ENCODE data around the gene NQO2. TPM values are rescaled to one million over a fixed set of nuclear protein-coding genes. Genes with fewer than 3 reads are reported as not detected.
A peak's percentile ranks its signal among the peaks of the same experiment; 100 is the strongest.
"Not testable (repeated sequence)": the region's sequence is repeated elsewhere in the genome, so short reads cannot be mapped to it uniquely, and the experiment has no call there.

NQO2 gene
- total RNA-seq, 4 donors from 2014 or later, result 24.4 to 40.5 (median 36.7) TPM

GRCh38 chr6:3005077-3005476 lies 5.4 kb downstream of the NQO2 start:
- intact Hi-C loops (cut with DNase I; ENCODE audit: low total_unique reads), result no loop called here
- peak in 1 of 2 donors; percentile 10 for DNase-seq (ENCODE audit: low spot score in 2 of 2)
- TF ChIP-seq POLR2A (IDR thresholded peaks at IDR 0.05), result no peak
- TF ChIP-seq CTCF (IDR thresholded peaks at IDR 0.05), result no peak
- H3K4me3 ChIP-seq (ENCODE audit: low read depth, poor library complexity, severe bottlenecking), result no peak overlapping the region
- 94 to 97% methylated on average over 9 of the region's 9 CpGs for WGBS, 2 donors

- WGBS, 2 donors, result 92 to 94% methylated on average over 7 to 9 of the region's 9 CpGs
- peak in 1 of 2 donors; percentile 52 for DNase-seq (ENCODE audit: low spot score in 2 of 2)
- no peak overlapping the region for H3K4me3 ChIP-seq (ENCODE audit: low read depth, poor library complexity, severe bottlenecking)
- intact Hi-C loops (cut with DNase I; ENCODE audit: low total_unique reads), result no loop called here
- TF ChIP-seq POLR2A (IDR thresholded peaks at IDR 0.05) (no peak), CTCF (IDR thresholded peaks at IDR 0.05) (no peak)
These were observed 6.2 kb downstream of the NQO2 start for GRCh38 chr6:3005874-3006273.

- TF ChIP-seq CTCF (IDR thresholded peaks at IDR 0.05), result no peak
- no peak for TF ChIP-seq POLR2A (IDR thresholded peaks at IDR 0.05)
- intact Hi-C loops (cut with DNase I; ENCODE audit: low total_unique reads), result no loop called here
- no peak for DNase-seq (ENCODE audit: low spot score in 2 of 2)
- H3K4me3 ChIP-seq (ENCODE audit: low read depth, poor library complexity, severe bottlenecking), result no peak overlapping the region
- WGBS, 2 donors, result 92 to 94% methylated on average over 5 of the region's 5 CpGs
These were observed 6.8 kb downstream of the NQO2 start for GRCh38 chr6:3006476-3006875.

GRCh38 chr6:3007571-3007970 lies 7.9 kb downstream of the NQO2 start:
- H3K4me3 ChIP-seq (ENCODE audit: low read depth, poor library complexity, severe bottlenecking), result no peak overlapping the region
- no peak for TF ChIP-seq CTCF (IDR thresholded peaks at IDR 0.05)
- TF ChIP-seq POLR2A (IDR thresholded peaks at IDR 0.05), result no peak
- no peak for DNase-seq (ENCODE audit: low spot score in 2 of 2)
- 83 to 96% methylated on average over 3 of the region's 3 CpGs for WGBS, 2 donors
- intact Hi-C loops (cut with DNase I; ENCODE audit: low total_unique reads), result no loop called here

DNA sequence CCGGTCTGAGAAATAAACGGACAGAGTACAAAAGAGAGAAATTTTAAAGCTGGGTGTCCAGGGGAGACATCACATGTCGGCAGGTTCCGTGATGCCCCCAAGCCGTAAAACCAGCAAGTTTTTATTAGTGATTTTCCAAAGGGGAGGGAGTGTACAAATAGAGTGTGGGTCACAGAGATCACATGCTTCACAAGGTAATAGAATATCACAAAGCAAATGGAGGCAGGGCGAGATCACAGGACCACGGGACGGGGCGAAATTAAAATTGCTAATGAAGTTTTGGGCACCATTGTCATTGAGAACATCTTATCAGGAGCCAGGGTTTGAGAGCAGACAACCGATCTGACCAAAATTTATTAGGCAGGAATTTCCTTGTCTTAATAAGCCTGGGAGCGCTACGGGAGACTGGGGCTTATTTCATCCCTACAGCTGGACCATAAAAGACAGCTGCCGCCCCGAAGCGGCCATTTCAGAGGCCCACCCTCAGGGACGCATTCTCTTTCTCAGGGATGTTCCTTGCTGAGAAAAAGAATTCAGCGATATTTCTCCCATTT lies 9.1 kb downstream of the NQO2 start:
- DNase-seq (ENCODE audit: low spot score in 2 of 2); intact Hi-C loops (cut with DNase I; ENCODE audit: low total_unique reads): not testable (repeated sequence)
- 95 to 96% methylated on average over 17 of the region's 17 CpGs for WGBS, 2 donors

DNA sequence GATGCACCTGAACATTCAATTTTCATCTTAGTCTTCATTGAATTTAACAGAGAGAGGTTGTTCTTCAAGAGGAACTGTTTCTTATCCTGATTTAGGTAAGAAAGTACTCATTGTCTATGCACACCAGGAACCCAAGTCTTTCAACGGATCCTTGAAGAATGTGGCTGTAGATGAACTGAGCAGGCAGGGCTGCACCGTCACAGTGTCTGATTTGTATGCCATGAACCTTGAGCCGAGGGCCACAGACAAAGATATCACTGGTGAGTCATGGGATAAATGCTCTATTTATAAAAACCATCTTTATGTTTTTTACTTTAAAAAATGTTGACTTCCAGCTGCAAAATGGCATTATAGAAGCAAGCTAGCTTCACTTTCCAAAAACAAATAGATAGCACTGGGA lies 10.2 kb downstream of the NQO2 start:
- WGBS, 2 donors, result 89 to 99% methylated on average over 3 of the region's 3 CpGs
- no peak for DNase-seq (ENCODE audit: low spot score in 2 of 2)
- H3K4me3 ChIP-seq (ENCODE audit: low read depth, poor library complexity, severe bottlenecking), result no peak overlapping the region
- intact Hi-C loops (cut with DNase I; ENCODE audit: low total_unique reads), result no loop called here
- TF ChIP-seq CTCF (IDR thresholded peaks at IDR 0.05) (no peak), POLR2A (IDR thresholded peaks at IDR 0.05) (no peak)

More for the DNA sequence above, 9.1 kb downstream of the NQO2 start:
- not testable (repeated sequence) for H3K4me3 ChIP-seq (ENCODE audit: low read depth, poor library complexity, severe bottlenecking)

Measured in lower leg skin (tissue), 4 donors.